T-helper 2 cell (primary cell): ENCODE measurements around the gene ABT1.

Experiments used
- DNase-seq, 5 experiments: peaks; one replicate each; pipeline versions ENCODE4 v3.0.0 to v3.0.0-alpha.2; 2012 to 2022

The ABT1 gene

DNA sequence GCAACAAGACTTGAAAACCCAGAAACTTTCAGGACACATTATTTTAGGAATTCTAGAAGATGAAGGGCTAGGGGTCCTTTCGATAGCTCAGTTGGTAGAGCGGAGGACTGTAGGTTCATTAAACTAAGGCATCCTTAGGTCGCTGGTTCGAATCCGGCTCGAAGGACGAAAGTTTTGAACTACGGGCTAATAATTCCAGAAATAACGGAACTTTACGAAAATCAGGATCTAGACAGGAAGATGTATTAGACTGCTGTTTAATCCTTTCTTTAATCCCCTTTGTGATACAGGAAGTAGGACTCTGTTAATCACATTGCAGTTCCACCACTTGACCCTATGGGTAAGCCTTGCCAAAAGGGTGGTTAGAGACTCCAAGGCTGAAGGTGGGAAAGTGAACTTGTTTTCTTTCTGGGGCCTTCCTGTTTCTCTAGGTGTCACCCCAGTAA lies 21.2 kb upstream of the ABT1 start:
- no peak for DNase-seq

DNA sequence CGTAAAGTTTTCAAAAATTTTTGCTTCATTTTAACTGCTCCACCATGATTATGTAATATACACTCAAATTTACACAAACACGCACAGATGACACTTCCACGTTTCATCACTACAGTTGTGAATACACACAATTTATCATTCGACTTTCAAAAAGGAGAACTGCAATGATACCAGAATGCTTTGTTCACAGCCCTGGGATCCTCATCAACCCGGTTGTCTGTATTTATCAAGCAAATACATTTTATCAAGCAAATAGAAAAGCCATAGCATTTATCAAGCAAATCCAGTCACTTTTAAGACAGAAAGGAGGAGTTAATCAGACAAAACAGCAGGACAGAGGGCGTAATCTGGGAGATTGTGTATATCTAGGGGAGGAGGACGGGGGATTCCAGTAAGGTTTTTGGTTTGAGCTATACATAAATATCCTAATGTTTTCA lies 20.3 kb upstream of the ABT1 start:
- no peak for DNase-seq

DNA sequence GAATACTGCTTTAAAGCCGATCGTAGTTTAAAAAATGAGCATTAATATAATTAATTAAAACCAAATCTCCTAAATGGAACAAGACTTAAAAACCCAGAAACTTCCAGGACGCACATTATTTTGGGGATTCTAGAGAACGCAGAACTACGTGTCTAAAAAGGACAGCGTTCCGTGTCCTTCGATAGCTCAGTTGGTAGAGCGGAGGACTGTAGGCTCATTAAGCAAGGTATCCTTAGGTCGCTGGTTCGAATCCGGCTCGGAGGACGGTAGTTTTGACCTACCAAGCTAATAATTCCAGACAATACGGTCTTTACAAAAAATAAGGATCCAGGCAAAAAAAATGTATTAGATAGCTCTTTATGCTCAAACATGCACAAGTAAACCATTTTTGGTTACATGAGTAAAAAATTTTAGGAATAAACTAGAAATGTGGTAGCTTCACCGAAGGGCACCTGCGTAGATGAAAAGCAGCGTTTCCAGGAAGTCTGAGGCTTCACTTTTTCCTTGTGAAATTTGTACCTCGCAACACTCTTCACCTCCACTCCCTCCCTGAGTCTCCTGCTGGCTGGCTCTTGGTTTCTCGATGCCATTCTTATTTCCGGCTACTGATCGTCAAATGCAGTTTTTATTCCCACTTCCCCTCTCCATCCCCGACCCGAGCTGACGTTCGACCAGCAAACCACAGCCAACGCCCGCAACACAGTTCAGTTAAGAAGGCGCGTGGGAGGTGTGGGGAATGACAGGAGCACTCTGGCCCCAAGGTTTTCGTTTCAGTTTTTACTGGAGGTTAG lies 19.6 kb upstream of the ABT1 start:
- DNase-seq = peak in 4 of 5 experiments; percentile 50 to 64 (median 62)

DNA sequence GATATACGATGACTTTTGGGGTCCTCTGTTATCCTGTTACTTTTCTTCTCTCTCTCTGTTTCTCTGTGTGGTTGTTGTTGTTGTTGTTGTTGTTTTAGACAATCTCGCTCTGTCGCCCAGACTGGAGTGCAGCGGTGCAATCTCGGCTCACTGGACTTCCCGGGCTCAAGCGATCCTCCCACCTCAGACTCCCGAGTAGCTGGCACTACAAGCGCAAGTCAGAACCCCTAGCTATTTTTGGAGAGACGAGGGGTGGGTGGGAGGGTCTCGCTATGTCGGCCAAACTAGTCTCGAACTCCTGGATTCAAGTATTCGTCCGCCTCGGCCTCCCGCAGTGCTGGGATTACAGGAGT lies 19.1 kb upstream of the ABT1 start:
- DNase-seq = no peak

DNA sequence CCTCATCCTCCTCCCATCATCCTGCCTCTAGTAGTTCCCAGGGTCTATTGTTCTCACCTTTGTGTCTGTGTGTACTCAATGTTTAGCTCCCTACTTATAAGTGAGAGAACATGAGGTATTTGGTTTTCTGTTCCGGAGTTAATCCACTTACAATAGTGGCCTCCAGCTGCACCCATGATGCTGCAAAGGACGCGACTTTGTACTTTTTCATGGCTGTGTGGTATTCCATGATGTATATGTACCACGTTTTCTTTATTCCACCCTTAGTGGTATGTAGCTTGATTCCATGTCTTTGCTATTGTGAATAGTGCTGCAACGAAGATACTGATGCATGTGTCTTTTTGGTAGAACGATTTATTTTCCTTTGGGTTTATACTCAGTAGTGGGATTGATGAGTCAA lies 18.5 kb upstream of the ABT1 start:
- DNase-seq = no peak

DNA sequence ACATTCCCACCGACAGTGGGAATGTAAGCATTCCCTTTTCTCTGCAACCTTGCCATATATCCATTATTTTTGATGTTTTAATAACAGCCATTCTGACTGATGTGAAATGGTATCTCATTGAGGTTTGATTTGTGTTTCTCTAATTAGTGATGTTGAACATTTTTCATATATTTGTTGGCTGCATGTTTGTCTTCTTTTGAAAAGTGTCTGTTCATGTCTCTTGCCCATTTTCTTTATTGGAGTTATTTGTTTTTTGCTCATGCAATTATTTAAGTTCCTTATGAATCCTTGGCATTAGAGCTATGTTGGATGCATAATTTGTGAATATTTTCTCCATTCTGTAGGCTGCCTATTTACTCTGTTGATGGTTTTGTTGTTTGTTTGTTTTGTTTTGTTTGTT lies 18.0 kb upstream of the ABT1 start:
- DNase-seq = no peak

DNA sequence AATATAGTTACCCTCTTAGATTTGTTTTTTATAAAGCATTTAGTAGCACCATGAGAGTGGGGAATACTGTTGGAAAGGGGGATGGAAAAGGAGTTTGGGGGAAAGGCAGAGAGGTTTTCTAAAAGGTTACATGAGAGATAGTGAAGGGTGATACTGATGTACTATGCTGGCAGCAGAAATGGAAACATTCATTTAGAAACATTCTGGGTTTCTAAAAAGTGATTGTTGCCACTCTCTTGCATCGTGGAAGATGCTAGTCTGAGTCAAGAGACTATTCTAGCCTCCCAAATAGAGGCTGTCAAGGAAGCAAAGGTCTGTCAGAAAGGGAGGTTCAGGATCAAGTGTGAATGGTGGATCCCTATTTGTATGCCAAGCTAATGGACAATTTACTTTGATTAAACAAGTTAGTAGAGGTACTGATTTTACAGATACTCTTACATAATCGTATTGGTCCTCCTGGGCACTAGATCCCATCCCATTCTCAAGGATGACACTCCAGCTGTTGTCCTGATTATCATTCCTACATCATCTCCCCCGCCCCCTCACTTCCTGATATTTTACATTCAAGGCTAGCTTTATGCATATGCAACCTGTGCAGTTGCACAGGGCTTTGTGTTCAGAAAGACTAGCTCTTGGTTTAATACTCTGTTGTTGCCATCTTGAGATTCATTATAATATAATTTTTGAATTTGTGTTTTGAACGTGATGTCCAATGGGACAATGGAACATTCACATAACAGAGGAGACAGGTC lies 15.4 kb upstream of the ABT1 start:
- DNase-seq = no peak

DNA sequence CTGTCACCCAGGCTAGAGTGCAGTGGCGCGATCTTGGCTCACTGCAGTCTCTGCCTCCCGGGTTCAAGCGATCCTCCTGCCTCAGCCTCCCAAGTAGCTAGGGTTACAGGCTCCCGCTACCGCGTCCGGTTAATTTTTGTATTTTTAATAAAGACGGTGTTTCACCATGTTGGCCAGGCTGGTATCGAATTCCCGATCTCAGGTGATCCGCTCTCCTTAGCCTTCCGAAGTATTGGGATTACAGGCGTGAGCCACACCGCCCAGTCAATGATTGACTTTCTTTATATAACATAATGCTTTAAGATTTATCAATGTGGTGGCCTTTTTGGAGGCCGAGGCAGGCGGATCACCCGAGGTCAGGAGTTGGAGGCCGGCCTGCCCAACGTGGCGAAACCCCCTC lies 7.8 kb upstream of the ABT1 start:
- DNase-seq = no peak

DNA sequence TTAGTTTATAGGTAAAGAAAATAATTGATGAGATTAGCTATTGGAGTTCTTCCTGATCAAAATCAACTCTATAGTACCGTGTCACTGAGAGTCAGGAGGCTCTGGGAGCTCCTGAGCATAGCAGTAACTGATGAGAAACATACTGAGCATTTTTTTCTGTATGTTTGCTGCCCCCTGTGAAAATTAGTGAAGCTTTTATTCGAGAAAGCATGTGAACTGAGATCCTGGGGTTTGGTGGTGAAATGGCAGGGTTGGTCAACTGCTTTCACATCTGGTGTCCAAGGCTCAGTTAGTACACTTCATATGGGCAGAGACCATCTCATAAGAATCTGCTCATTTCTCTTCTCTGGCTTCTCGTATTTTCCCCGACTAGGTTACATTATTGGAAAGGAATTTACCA lies 4.1 kb upstream of the ABT1 start:
- no peak for DNase-seq

DNA sequence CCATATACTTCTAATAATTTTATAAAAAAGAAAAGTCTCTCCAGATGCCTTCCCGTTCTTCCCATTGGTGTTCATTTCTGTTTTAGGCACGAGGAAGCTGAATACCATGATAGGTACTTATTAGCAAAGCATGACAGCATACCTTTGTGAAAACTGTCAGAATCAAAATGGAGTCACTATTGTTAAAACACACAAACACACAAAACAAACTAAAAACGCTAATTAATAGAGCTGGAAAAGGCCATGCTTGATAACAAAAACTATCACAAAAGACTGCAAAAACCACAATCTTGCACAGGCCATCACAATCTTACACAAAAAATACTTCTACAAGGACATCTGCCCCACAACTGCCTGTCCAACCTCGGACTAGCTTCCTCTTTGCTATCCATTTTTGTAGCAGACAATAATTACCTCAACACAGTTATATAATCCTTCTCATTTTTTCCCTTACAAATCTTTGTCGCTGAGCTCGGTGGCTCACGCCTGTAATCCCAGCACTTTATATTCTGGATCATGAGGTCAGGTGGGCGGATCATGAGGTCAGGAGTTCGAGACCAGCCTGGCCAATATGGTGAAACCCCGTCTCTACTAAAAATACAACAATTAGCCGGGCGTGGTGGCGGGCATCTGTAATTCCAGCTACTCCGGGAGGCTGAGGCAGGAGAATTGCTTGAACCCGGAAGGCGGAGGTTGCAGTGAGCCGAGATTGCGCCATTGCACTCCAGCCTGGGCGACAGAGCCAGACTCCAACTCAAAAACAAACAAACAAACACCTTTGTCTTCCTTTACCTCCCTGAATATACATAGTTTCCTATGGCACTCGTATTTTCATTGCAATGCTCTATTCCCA lies 3.2 kb upstream of the ABT1 start:
- no peak for DNase-seq

DNA sequence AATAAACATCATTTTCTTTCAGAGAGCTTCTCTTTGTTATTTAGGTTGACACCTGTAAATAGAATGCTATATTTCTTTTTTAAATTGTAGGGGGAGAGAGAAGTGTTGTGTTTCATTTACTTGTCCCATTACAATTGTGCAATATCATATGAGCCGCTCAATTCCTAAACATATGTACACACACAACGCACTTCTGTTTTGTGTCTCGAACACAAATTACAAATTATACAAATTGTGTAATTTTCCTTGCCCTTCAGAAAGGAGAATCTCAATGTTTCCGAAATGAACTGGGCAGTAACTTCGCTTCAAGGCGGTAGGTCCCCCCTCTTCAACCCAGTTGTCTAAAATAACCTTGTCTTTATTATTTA lies 2.6 kb upstream of the ABT1 start:
- no peak for DNase-seq

DNA sequence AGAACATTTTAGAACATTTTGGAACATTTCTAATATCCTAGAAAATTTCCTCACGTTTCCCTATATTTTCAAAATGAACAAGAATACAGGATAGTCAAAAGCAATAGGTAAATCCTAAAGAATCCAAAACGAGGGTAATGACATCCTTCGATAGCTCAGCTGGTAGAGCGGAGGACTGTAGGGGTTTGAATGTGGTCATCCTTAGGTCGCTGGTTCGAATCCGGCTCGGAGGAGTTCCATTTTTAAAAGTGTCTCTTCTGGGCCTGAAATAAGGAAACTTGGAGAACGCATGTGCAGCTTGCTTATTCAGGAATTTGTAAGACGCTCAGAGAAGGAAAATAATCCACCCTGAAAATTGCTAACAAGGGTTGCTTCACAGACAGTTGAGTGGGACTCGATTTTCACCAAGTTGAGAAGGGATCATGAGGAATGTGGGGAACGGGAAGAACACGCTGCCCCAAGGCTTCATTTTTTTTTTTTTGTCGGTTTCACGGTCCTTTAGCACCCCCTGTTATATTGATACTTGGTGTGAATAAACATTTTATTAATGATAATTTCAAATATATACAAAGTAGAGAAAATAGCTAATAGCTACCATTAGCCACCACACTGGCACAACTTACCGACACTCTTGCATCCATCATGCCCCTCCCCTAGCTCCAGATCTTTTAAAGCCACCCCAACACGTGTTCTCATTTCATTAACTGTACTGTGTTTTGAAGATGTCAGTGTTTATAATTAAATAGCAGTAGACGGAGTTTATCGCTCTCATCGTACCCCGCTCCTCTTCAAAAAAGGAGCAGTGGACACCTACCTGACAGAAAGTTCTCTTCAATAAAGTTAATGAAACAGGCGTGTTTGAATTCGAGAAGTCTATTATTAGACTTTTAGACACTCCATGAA lies 1.8 kb upstream of the ABT1 start:
- peak in 1 of 5 experiments; percentile 47 for DNase-seq

DNA sequence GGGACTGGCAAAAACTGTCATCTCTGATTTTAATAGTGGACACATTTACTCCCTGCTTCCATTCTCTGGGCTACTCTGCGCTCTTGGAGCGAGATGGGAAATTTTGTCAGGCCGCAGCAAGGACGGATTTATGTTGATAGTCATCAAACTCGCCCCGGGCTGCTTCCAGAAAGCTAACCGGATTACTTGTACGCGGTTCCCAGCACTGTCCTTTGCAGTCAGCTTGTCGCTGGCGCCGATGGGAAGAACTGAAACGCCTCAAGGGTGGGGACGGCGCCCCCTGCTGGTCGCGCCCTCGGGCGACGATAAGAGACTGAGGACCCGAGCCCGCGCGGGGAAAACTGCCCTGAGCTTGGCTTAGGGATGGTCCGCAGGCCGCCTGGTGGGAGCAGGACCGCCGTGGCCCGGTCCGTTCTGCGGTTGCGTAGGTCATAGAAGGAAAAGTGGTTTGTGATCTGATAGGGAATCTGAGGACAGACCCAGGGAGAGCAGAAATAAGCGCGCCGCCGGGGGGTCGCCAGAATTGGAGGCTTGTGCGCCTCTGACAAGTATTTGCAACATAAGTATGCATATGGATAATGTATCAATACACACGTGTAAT lies 984 bp upstream of the ABT1 start:
- peak; percentile 67 to 86 (median 82) for DNase-seq

DNA sequence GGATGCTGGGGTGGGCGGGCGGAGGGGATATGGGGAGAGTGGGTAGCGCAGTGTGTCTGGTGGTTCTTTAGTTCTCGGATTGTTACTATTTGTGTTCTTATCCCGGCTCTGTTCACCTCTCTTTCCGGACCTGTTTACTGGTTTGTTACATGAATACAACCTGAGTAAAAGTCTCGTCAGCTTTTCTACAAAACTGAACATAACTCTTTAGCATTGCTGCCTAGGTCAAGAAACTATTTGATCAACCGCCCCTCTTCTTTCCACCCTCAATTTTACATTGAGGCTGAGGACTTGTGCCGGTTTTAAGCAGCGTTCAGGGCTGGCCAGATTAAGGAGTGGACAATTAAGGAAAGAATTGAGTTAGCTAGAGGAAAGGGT lies 625 bp downstream of the ABT1 start:
- DNase-seq = no peak

DNA sequence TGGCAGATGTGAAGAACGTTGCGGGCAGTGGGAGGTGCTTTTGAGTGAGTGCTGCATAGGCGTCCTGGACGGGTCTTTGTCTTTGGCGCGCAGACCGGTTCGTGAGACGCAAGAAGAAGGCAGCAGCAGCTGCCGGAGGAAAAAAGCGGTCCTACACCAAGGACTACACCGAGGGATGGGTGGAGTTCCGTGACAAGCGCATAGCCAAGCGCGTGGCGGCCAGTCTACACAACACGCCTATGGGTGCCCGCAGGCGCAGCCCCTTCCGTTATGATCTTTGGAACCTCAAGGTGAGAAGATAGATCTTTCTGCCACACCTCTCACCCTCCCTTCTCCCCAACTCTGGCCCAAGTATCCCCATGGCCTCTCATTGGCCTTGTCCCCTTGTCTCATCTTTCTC lies 1.1 kb downstream of the ABT1 start:
- no peak for DNase-seq

DNA sequence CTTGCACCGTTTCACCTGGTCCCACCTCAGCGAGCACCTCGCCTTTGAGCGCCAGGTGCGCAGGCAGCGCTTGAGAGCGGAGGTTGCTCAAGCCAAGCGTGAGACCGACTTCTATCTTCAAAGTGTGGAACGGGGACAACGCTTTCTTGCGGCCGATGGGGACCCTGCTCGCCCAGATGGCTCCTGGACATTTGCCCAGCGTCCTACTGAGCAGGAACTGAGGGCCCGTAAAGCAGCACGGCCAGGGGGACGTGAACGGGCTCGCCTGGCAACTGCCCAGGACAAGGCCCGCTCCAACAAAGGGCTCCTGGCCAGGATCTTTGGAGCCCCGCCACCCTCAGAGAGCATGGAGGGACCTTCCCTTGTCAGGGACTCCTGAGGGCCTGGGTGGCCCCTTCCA lies 1.5 kb downstream of the ABT1 start:
- DNase-seq = no peak

DNA sequence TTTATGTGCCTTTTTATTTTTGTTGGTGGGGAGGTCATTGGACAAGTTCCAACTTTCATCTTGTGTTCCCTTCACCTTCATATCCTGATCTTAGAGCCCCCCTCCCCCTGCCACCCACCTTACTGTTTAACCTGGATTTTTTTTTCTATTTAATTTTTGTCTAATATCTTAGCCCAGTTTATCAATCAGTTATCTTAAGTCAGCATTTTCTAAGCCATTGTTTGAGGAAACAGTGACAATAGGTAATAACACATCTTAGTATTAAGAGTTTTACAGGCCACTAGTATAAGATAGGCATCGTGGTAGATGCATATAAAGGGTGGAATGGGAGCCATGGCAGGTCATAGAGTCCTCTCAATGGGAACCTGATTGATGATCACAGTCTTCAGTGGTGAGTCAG lies 2.4 kb downstream of the ABT1 start:
- no peak for DNase-seq

DNA sequence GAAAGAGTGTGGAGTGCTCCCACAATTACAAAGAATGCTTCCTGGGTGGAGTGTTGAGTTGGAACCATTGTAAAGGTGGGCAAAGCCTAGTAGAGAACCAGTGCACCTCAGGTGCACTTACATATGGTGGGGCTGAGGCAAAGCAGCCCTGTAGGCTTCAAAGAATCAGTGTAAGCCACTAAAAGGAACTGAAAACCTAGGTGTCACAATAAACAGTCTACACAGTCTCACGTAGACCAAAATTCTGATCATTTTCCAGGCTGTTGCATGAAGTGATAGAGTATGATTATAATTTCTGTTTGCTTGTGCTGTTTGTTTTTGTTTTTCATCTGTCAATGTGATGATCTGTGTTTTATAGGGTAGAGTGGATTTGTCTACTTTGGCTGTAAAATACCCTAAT lies 2.8 kb downstream of the ABT1 start:
- DNase-seq = no peak

DNA sequence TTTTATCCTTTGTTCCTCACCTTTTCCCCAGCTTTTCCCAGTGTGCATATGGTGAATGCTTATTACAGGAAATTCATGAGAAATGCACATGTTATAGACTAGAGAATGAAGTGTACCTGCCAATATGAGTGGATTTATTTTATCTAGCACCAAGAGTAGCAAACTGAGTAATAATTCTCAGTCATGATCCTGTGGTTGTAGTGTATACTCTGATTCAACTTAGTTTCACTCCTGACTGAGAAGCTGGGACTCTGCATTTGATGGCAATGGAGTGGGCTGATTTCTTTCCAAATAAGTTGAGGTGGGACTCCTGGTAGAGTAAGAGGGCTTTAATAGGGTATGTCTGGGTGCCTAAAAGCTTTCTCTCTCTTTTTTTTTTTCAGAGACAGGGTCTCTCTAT lies 4.0 kb downstream of the ABT1 start:
- DNase-seq = no peak

DNA sequence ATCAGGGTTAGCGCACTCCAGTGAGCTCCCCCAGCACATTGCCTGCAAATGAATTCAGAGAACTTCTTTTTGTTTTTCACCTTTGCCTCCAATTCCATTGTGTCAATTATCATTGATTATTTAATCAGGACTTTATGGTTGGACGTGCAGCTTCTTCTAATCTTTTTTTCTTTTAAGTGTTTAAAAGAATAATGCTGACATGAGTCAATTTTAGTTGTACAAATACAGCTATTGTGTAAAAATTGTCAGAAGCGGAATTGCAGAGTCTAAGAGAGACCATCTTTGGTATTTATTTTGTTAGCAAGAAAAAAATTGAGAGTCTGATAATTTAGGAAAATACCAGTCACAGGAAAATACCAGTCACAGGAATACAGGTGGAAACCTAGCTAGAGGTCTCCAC lies 5.5 kb downstream of the ABT1 start:
- no peak for DNase-seq

DNA sequence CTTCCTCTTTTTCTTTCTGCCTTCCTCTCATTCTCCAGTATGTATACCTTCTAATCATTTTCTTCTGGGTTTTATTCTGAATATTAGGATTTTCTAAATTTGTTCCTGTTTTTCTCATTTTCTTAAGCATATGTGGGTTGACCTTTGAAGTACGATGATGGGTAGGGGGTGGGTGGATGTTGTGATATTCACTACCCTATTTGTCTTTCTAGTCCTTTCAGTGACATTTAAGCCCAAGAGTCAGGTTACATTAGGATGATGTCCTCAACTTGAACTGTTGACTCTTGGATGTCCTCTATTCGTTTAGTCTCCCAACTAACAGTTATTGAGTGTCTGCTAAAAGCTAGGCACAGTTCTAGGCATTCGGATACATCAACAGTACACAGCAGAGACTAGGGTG lies 7.3 kb downstream of the ABT1 start:
- no peak for DNase-seq

DNA sequence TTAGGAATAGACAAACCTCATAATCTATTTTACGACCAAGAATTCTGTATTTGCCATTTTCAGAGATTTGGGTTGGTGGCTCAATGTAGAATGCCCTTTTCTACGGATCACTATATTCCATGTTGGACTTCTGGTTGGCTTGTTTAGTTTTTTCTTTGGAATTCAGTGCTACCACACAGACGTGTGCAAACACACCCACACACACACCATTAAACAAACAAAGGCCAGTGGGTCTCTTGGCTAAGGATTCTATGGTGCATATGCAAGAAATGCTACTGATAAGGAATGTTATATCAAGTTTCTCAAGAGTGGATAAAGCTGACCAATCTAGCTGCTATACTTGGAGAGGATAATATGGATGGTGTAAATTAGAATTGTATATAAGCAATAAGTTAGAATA lies 8.0 kb downstream of the ABT1 start:
- no peak for DNase-seq
